Smooth muscle cell of bladder (primary cell): ENCODE results near the gene EHD4. TPM values are rescaled to one million over a fixed set of nuclear protein-coding genes. Genes with fewer than 3 reads are reported as not detected.

Experiments
- total RNA-seq: library from RNA; depleted of rRNA; stranded (reverse); fragments of >200 nt; gene quantifications from 2 replicates; pipeline ENCODE4 v1.2.3, GENCODE V29; 2014

Gene EHD4
- total RNA-seq = 6.3 and 8.6 TPM in 2 replicates

DNA sequence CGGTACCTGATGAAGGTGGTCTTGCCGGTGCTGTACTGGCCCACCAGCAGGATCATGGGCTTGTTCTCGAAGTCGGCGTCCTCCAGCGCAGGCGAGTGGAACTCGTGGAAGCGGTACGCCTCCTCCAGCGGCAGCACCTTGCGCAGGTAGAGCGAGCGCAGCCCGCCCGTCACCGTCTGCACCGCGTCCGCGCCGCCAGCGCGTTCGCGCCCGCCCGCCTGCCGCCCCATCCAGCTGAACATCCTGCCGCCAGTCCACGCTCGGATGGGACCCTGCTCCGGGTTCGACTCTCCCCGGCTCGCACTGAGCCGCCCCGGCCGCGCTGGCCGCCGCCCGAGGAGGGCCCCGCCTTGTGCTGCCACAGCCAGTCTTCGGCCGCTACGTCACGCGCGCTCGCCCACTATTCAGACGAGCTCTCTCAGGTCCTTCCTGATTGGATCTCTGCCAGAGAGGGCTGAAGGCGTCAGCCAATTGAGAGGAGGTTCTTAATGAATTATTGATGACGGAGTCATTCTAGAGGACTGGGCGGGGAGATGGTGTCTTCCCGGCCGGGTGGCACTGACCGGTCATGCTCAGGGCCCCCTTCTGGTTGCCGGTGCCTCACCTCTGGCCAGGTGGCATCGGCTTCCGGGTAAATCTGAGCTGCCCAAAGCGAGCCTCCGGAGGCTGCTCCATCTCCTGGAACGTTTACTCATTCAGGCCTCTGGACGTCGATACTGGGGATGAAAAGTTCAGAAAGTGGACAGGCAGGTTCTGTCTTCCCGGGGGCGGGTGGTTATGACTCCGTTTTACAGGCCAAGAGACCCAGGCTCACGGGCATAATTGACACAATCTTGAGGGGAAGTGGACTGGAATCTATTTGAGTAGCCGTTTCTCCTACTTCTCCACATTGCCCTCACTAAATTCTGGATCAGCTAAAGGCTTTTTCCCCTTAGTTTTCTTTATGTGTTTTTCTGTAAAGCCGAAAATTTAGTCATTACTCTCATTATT is at the start of gene EHD4:
TSS of gene EHD4 (minus strand) at position 305 of the 990 bp plus-strand sequence. CDS start at position 242, 63 bp downstream.

DNA sequence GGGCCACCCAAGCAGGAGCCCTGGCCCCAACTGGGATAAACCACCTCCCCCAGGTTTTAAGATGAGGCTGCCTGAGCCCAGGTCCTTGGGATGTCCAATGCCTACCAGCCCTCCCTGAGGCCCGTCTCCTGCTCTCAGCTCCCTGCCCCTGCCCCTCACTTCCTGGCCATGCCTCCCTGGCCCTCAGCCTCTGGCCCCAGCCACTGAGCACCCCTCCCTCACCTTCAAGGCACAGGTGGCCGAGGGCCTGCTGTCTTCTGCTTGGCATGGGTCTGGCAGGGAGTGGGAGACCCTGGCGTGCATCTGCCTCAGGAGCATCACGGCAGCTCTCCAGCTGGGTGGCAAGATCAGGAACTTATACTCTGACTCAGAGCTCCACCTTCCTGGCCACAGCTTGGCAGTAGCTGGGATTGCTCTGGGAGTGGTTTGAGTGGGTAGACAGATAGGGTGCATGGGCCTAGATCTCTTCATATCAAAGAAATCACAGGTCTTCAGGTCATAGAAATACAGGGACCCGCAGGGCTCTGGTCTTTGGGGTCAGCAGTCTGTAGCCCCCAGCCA is 48.4 kb upstream of the EHD4 start, which contains the start of gene PLA2G4E:
TSS of gene PLA2G4E (minus strand) at position 330 of the 561 bp plus-strand sequence. CDS start at position 318, 12 bp downstream.

DNA sequence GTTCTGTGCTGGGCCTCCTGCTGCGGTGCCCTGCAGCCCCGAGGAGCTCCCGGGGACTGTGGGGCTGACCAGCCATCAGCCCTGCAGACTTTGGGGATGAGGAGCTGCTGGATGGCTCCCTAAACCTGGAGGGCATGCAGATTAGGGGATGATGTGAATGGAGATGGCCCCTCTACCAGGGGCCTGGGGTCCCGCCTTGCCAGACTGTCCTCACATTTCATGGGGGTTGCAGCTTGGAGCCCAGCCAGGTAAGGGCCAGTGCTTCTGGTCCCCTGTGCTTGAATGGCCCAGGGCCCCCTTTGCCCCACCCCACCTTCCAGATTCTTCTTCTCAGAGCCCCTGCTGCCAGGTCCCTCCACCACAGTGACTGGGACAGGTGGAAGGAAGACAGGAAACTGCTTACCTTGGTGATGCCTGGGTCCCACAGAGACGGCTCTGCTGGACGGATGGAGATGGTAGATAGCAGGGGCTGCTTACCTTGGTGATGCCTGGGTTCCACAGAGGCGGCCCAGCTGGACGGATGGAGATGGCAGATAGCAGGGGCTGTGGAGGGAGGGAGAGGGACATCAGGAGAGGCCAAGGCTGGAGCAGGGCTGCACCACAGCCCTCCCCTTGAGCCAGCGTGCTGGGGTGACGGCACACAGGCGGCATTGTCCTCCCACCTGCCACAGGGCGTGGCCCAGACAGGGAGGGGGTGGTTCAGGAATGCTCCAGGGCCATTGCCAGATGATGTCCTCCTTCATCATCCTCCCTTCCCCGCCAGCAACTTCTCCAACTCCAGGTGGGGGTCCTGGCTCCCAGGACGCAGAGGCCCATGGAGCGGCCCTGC is 78.7 kb downstream of the EHD4 start, which contains the start of gene SPTBN5:
TSS of gene SPTBN5 (minus strand) at position 632 of the 829 bp plus-strand sequence. CDS start at position 76, 556 bp downstream.

Other genes starting within 250 kb of the EHD4 start
- 11.7 and 19.5 TPM in 2 replicates for gene MAPKBP1, start 198.1 kb downstream of the EHD4 start, total RNA-seq
- 1.3 and 1.9 TPM in 2 replicates for gene JMJD7, start 144.5 kb downstream of the EHD4 start, total RNA-seq
- 0.71 and 0.92 TPM in 2 replicates for gene PLA2G4B, start 133.7 kb downstream of the EHD4 start, total RNA-seq
- gene SPTBN5, start 78.5 kb downstream of the EHD4 start, total RNA-seq = 0.14 and 0.18 TPM in 2 replicates
- not detected in 2 replicates for gene PLA2G4E, start 48.5 kb upstream of the EHD4 start, total RNA-seq
- gene PLA2G4D, start 122.0 kb upstream of the EHD4 start, total RNA-seq = not detected in 2 replicates
- not detected in 2 replicates for gene PLA2G4F, start 184.1 kb upstream of the EHD4 start, total RNA-seq
- gene VPS39, start 235.7 kb upstream of the EHD4 start, total RNA-seq = 38.5 and 51.4 TPM in 2 replicates